GM21528 (cell line): ENCODE data around the gene EYA3.
A peak's percentile ranks its signal among the peaks of the same experiment; 100 is the strongest.

Experiments
- ATAC-seq: cut with Tn5 transposase; IDR thresholded peaks from one replicate; pipeline ENCODE4 v1.9.1; 2021; ENCODE audit warnings: mild to moderate bottlenecking, moderate library complexity; ENCODE audit not compliant: unreplicated experiment, low FRiP score

EYA3 gene, protein sequence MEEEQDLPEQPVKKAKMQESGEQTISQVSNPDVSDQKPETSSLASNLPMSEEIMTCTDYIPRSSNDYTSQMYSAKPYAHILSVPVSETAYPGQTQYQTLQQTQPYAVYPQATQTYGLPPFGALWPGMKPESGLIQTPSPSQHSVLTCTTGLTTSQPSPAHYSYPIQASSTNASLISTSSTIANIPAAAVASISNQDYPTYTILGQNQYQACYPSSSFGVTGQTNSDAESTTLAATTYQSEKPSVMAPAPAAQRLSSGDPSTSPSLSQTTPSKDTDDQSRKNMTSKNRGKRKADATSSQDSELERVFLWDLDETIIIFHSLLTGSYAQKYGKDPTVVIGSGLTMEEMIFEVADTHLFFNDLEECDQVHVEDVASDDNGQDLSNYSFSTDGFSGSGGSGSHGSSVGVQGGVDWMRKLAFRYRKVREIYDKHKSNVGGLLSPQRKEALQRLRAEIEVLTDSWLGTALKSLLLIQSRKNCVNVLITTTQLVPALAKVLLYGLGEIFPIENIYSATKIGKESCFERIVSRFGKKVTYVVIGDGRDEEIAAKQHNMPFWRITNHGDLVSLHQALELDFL

GRCh38 chr1:28088168-28088961, at the start of gene EYA3:
Gene EYA3 (minus strand): TSS chr1:28088610. CDS start chr1:28058026, 30,584 bp downstream.
- ATAC-seq, result peak; percentile 89

- ATAC-seq, result no peak
Observed at GRCh38 chr1:28136922-28137613, 48.7 kb upstream of the EYA3 start.

GRCh38 chr1:28136169-28136921, 47.9 kb upstream of the EYA3 start:
- ATAC-seq, result no peak

GRCh38 chr1:28135371-28136168, 47.2 kb upstream of the EYA3 start:
- ATAC-seq, result no peak

- ATAC-seq, result no peak
Observed at GRCh38 chr1:28134651-28135207, 46.3 kb upstream of the EYA3 start.

- no peak for ATAC-seq
Observed at GRCh38 chr1:28132171-28133167, 44.1 kb upstream of the EYA3 start.

GRCh38 chr1:28130901-28131300, 42.5 kb upstream of the EYA3 start:
- no peak for ATAC-seq

GRCh38 chr1:28129150-28129549, 40.7 kb upstream of the EYA3 start:
- ATAC-seq, result no peak

- ATAC-seq, result peak; percentile 67
Observed at GRCh38 chr1:28127617-28128257, 39.3 kb upstream of the EYA3 start.

- ATAC-seq, result no peak
Observed at GRCh38 chr1:28126783-28127490, 38.5 kb upstream of the EYA3 start.

DNA sequence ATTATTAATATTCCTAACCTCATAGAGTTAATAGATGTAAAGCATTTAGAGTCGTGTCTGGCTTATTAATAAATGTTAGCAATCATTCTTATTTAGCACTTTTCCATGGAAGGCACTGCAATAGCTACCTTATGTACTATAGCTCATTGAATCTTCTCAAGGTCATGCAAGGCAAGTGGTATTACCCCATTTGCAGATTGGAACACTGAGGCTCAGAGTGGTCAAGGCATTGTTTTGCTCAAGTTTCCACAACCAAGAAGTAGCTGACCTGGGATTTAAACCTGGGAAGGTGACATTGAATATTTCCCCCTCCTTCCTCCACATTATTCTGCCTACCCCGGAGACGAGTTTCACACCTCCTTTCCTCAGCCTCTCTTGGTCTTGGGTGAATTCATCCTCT, 37.8 kb upstream of the EYA3 start:
- ATAC-seq, result no peak

DNA sequence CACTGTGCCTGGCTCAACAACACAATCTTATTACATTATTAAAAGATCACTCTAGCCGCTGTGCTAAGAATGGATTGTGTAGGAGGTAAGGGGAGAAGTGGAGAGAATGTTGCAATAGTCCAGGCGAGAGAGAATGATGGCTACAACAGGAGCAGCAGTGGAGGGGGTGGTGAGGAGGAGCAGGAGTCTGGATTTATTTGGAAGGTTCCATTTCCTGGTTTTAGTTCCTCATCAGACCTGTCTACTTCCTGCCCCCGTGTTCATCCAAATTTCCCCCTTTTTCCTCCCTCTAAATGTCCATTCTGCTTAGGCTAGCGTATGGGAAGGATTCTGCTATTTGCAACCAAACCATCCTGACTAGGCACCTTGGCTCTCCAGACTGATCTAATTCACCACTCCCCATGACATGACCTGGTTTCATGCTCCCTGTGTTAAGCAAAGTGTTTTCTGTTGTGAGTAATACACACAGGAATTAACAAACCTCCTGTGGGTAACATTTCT, 35.1 kb upstream of the EYA3 start:
- no peak for ATAC-seq

GRCh38 chr1:28122183-28122582, 33.8 kb upstream of the EYA3 start:
- ATAC-seq, result no peak

GRCh38 chr1:28119556-28119955, 31.1 kb upstream of the EYA3 start:
- ATAC-seq, result no peak

- ATAC-seq, result no peak
Observed at GRCh38 chr1:28118640-28119307, 30.4 kb upstream of the EYA3 start.

DNA sequence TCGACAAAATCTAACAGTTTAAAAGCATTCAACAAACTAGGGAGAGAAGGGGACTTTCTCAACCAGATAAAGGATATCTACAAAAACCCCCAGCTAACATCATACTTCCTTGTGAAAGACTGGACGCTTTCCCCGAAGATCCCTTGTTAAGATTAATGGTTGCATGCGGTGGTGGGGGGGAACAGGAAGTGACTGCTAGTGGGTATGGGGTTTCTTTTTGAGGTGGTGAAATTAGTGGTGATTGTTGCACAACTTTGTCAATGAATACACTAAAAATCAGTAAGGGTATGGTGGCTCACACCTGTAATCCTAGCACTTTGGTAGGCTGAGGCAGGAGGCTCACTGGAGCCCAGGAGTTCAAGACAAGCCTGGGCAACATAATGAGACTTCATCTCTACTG, 26.9 kb upstream of the EYA3 start:
- ATAC-seq, result no peak
